GM18519 (cell line): Measurements from ENCODE around the gene DLX1.

Experiments used
- ATAC-seq: cut with Tn5 transposase; IDR thresholded peaks from one replicate; pipeline ENCODE4 v1.9.1; 2021; ENCODE audit warnings: mild to moderate bottlenecking, moderate library complexity; ENCODE audit not compliant: unreplicated experiment, low FRiP score

Gene DLX1

GRCh38 chr2:172095905-172096625 is 10.8 kb downstream of the DLX1 start:
- no peak for ATAC-seq

DNA sequence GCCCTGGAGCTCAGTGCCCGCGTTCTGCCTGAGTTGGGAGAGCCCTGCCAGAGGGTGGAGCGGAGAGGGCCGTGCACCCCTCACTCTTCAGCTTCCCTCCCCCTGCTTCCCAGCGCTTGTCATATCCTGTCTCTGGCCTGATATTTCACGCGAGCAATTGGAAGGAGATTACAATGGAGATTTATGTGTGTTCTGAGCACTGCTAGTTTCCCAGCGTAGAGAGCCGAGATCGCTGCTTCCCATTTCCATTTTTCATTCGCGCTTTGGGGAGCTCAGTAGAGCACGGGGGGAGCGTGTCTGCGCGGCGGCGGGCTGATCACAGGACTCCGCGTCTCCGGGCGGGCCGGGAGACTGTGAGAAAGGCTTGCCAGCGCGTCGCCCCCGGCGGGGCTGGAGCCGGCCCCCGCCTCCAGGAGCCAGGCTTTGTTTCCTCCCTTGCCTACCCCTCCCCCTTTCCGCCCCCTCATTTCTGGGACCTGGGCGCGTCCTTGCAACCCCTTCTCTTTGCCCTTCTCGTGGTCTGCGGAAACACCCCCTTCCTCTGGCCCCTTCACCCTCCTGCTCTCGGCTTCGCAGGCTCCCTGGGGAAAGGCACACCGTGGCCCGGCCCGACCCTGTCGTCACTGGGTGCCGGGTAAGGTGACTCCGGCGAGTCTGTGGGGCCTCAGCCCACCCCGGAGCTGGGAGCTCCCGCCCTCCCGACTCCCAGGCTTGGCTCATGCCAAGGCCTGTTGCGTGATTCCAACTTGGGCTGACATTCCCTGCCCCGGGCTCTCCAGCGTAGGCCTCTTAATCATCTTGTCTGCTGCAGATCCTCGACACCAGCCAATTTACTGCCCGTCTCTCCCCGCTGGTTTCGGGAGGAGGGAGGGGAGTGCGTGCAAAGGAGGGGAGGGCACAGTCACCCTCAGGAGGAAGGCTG is 11.6 kb downstream of the DLX1 start:
- no peak for ATAC-seq

- ATAC-seq = no peak
Measured at GRCh38 chr2:172097557-172098131, 12.3 kb downstream of the DLX1 start.

GRCh38 chr2:172098287-172098649 is 13.0 kb downstream of the DLX1 start:
- ATAC-seq = no peak

- ATAC-seq = no peak
Measured at GRCh38 chr2:172098650-172099471, 13.6 kb downstream of the DLX1 start.

DNA sequence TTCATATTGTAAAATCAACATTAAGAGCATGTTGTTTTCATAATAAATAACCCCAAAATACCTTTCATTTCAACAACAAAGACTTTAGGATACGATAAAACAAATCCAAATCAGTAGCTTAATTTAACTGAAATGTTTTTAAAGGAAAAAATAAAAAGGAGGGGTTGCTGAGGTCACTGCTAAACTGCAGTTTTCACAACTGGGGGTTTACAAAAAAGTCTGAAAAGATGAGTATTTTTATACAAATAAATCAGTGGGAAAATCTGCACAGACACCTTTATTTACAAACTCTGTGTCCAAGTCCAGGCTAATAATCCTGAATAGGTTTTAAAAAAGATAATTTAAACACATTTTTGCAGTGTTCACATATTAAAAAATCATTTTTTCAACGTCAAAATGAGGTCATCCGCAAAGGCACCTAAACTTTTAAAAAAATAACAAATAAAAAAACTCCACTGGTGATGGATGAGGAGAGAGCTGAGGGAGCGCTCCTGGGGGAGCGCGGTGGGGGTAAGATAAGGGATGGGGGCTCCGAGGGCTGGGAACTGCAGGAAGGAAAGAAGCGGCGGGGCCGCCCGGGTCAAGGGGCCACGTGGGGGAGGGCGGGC is 14.3 kb downstream of the DLX1 start:
- no peak for ATAC-seq

DNA sequence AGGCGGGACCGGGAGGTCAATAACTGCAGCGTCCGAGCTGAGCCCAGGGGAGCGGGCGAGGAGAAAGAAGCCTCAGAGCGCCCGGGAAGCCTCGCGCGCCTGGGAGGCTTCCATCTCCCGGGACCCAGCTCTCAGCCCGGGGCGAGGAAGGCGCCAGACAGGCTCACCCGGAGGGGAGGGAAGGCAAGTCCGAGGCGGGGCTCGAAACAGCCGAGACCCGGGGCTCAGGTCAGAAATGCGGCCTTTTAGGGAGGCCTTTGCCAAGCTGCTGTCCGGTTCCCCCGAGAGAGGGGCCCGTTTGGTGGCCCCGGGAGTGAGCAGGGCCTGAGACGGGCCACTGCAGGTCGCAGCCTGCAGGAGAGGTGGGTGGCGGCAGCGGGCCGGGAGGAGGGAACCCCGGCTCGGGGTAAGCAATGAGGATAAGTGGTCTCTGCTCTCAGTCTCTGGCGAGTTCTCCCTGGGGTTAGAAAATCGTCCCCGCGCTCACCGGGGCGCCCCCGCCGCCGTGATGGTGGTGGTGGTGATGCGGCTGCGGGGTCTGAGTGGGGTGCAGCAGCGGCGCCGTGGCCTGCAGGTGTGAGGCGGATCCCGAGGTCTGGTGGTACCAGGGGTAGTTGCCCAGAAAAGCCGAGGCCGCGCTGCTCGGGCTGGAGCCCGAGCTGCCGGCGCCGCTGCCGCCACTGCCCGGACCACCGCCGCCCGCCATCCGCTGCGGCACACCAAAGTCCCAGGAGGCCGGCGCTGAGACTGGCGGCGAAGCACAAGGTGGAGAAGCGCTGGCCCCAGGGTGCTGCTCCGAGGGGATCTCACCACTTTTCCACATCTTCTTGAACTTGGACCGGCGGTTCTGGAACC is 15.0 kb downstream of the DLX1 start:
- ATAC-seq = no peak

- no peak for ATAC-seq
Measured at GRCh38 chr2:172100935-172101820, 15.9 kb downstream of the DLX1 start.

DNA sequence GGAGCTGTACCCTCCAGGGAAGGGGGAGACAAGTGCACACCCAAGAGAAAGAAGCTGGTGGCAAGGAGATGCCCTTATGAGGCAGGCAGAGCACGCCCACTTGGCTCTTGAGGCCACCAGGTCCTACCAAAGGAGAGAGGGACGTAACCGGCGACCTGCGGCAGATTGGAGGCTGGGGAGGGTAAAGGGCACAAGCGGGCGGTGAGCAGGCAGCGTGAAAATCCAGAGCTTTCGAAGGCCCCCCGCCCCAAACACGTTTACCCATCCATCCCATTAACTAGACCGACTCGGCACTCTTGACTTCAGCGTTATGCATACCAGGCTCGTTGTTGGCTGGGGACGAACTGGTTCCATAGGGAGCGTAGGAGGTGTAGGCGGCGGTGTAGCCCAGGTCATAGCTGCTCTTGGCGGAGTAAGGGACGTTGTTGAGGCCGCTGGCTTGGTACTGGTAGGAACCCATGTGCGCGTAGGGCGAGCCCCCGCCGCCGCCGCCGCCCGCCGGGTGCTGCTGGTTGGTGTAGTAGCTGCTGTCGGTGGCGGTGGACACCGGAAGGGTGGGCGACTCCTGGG is 16.6 kb downstream of the DLX1 start:
- no peak for ATAC-seq

GRCh38 chr2:172102391-172103359 is 17.4 kb downstream of the DLX1 start, which contains the start of gene DLX2:
Gene DLX2, minus strand, starts transcription at chr2:172102900. Its CDS starts 362 bp downstream, at chr2:172102538.
- peak; percentile 57 for ATAC-seq

DNA sequence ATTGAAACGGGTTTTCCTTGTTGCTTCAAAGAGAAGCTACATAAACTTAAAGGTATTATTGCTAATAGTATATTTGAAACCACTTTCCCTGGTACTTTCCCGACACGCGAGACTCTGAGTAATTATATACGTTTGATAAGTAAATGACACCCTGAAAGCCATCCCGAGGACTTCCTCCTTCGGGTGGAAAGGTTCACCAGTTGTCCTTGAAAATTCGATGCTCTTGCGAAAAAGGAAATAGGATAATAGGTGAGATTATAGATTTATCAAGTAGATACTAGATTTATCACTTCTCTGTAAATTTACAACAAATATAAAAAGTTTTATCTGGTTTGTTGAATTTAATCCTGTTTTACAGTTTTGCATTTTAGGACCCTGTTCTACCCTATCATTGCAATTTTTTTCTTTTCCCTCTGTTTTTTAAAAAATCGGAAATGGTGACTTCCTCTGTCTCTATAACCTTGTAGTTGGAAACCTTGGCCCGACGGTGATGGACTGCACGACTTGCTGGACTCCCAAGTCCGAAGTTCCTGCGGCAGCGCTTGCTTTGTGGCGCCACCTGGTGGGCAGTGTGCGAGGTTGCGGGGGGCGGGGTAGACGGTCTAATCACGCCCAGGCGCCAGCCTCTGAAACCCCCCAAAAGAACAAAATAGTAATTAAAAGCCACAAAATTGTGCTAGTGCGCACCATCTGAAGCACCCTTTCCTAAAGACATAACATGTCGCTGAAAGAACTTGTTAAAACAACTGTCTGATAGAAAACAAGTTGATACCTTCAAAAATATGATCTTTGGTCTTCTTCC is 18.4 kb downstream of the DLX1 start:
- no peak for ATAC-seq

- no peak for ATAC-seq
Measured at GRCh38 chr2:172105471-172106107, 20.3 kb downstream of the DLX1 start.

DNA sequence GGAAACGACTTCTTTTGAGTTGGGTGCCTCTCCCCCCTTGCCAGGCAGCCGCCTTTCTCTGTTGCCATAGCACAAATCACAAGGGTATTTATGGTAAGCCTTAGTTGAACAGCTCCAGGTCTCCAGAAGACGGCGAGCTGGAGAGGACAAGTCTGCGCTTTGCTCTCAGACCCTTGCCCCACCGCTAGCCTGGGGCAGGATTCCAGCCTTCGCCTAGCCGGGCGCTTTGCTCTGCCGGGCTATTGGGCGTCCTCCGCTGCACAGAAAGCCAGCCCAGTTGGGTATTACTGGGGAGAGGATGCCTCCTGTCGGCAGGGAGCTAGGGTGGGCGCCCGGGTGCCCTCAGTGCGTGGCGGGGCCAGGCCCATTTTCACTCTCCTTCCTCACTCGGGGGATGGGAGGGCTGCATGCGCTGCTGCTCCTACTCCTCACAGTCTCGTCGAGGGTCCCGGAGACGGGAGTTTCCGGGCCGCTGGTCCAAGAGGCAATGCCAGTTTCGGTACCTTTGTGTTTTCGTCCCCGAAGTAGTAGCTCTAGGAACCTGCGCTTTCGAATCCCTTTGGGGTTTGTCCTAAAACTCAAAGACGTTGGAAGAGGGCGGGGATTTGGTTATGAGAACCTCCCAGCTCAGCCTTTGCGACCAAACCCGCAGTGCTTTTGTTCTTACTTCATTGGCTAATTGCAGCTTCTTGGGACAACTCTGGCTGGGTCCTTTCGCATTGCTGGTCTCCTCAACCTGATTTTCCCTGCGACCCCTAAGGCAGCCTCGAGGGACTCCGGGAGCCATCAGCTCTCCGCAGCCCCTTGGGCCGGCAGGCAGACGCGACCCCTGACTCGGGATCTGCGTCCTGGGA is 21.0 kb downstream of the DLX1 start:
- no peak for ATAC-seq
